Hepatocyte (in vitro differentiated cells): Measurements from ENCODE around the gene FIBP. TPM values are rescaled to one million over a fixed set of nuclear protein-coding genes. Genes with fewer than 3 reads are reported as not detected.

Source experiments
- DNase-seq: peaks from one replicate; pipeline ENCODE4 v3.0.0-alpha.2; 2016; ENCODE audit warnings: low spot score
- H2AFZ ChIP-seq: fragments of 200-600 bp; sonication (generic); 2 replicates; pipeline ENCODE4 v1.6.0; 2016; ENCODE audit warnings: antibody characterized with exemption, mild to moderate bottlenecking
- H3K27ac ChIP-seq: fragments of 200-600 bp; sonication (generic); 2 replicates; pipeline ENCODE4 v1.5.1; 2016; ENCODE audit warnings: mild to moderate bottlenecking
- H3K27me3 ChIP-seq: fragments of 200-600 bp; sonication (generic); 2 replicates; pipeline ENCODE4 v1.6.1; 2016
- H3K36me3 ChIP-seq: fragments of 200-600 bp; sonication (generic); replicated peaks from 2 replicates; pipeline ENCODE4 v1.5.1; 2016; ENCODE audit warnings: low read depth; ENCODE audit not compliant: insufficient read depth
- H3K4me1 ChIP-seq: fragments of 200-600 bp; sonication (generic); 2 replicates; pipeline ENCODE4 v1.5.1; 2016; ENCODE audit warnings: mild to moderate bottlenecking, moderate library complexity; ENCODE audit not compliant: insufficient read depth
- H3K4me2 ChIP-seq: fragments of 200-600 bp; sonication (generic); 2 replicates; pipeline ENCODE4 v1.6.0; 2016
- H3K4me3 ChIP-seq: fragments of 200-600 bp; sonication (generic); 2 replicates; pipeline ENCODE4 v1.5.1; 2016; ENCODE audit warnings: mild to moderate bottlenecking
- H3K79me2 ChIP-seq: fragments of 200-600 bp; sonication (generic); 2 replicates; pipeline ENCODE4 v1.6.0; 2017; ENCODE audit warnings: mild to moderate bottlenecking
- H3K9me2 ChIP-seq: fragments of 200-600 bp; sonication (generic); replicated peaks from 2 replicates; pipeline ENCODE4 v1.6.0; 2017; ENCODE audit warnings: mild to moderate bottlenecking; ENCODE audit not compliant: insufficient read depth
- H3K9me3 ChIP-seq: fragments of 200-600 bp; sonication (generic); 2 replicates; pipeline ENCODE4 v1.5.1; 2016; ENCODE audit warnings: low read depth, mild to moderate bottlenecking
- H4K20me1 ChIP-seq: fragments of 200-600 bp; sonication (generic); 2 replicates; pipeline ENCODE4 v1.6.0; 2016; ENCODE audit warnings: mild to moderate bottlenecking; ENCODE audit not compliant: insufficient read depth, poor library complexity, severe bottlenecking
- EZH2 ChIP-seq: fragments of 200-600 bp; sonication (generic); IDR thresholded peaks from 2 replicates; pipeline ENCODE4 v1.6.1; 2016; ENCODE audit warnings: antibody characterized with exemption, mild to moderate bottlenecking, borderline replicate concordance
- EZH2phosphoT487 ChIP-seq: fragments of 200-600 bp; sonication (generic); IDR thresholded peaks from one replicate; pipeline ENCODE4 v1.6.1; 2018; ENCODE audit warnings: antibody characterized with exemption, mild to moderate bottlenecking, low read depth, moderate library complexity; ENCODE audit not compliant: unreplicated experiment, severe bottlenecking
- WGBS: methylation state at CpG from one replicate; pipeline ENCODE4 v1.1.6; 2016; ENCODE audit warnings: low lambda C conversion rate; ENCODE audit errors: missing lambda C conversion rate; 5-methylcytosine and 5-hydroxymethylcytosine counted together
- polyA plus RNA-seq: library from polyadenylated mRNA; unstranded; fragments of >200 nt; fragmentation: Nextera tagmentation; extraction: Ambion mirVana; gene quantifications from 2 replicates; pipeline ENCODE4 v1.2.1, GENCODE V29; 2016
- total RNA-seq: library from RNA; depleted of rRNA; stranded (reverse); fragments of >200 nt; gene quantifications from 2 replicates; pipeline ENCODE4 v1.2.3, GENCODE V29; 2014
- TF ChIP-seq, protein P1 (sequence below): fragments of 200-600 bp; sonication (generic); IDR thresholded peaks from 2 replicates; pipeline ENCODE4 v1.5.1; 2016; ENCODE audit warnings: antibody characterized with exemption, mild to moderate bottlenecking; ENCODE audit not compliant: poor library complexity

FIBP gene
- total and polyA plus RNA-seq, 2 experiments from 2014 or later, result 74.9 to 93.6 TPM

DNA sequence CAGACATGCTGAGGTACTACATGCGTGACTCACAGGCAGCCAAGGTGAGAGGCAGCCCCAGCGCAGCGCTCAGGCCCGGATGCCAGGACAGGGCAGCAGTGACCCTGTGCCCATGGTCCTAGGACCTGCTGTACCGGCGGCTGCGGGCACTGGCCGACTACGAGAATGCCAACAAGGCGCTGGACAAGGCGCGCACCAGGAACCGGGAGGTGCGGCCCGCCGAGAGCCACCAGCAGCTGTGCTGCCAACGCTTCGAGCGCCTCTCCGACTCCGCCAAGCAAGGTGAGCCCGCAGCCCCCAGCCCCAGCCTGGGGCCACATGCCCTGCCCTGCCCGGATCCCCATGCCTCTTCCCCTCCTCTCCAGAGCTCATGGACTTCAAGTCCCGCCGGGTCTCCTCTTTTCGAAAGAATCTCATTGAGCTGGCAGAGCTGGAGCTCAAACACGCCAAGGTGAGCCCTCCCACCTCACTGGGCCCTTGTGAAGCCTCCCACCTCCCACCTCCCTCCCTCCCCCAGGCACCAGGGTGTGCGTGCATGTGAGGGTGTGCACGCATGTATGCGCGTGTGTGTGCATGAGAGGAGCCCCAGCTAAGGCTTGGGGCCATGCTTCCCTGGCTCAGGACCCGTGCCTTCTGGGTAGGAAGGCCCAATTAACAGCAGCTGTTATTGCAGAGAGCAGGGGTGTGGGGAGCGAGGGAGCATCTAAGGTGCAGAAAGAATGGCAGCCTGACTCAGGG is 35.6 kb downstream of the FIBP start:
- 95% methylated on average over 21 of the region's 33 CpGs for WGBS
- Histone ChIP-seq H4K20me1 (peaks cover 38% of the 10 kb centered on the region), H3K9me3 (no peaks in the 10 kb centered on the region), H3K4me1 (peaks cover 29% of the 10 kb centered on the region), H3K36me3 (no peaks in the 10 kb centered on the region), H3K4me2 (no peak overlapping the region), H3K27ac (peak overlapping the region; percentile 88), H3K79me2 (peaks cover 39% of the 10 kb centered on the region), H2AFZ (no peak overlapping the region), H3K4me3 (no peak overlapping the region), H3K27me3 (no peaks in the 10 kb centered on the region), H3K9me2 (no peaks in the 10 kb centered on the region)
- DNase-seq, result peak; percentile 7
- TF ChIP-seq EZH2phosphoT487 (no peak), EZH2 (no peak)
- TF ChIP-seq, protein P1, sequence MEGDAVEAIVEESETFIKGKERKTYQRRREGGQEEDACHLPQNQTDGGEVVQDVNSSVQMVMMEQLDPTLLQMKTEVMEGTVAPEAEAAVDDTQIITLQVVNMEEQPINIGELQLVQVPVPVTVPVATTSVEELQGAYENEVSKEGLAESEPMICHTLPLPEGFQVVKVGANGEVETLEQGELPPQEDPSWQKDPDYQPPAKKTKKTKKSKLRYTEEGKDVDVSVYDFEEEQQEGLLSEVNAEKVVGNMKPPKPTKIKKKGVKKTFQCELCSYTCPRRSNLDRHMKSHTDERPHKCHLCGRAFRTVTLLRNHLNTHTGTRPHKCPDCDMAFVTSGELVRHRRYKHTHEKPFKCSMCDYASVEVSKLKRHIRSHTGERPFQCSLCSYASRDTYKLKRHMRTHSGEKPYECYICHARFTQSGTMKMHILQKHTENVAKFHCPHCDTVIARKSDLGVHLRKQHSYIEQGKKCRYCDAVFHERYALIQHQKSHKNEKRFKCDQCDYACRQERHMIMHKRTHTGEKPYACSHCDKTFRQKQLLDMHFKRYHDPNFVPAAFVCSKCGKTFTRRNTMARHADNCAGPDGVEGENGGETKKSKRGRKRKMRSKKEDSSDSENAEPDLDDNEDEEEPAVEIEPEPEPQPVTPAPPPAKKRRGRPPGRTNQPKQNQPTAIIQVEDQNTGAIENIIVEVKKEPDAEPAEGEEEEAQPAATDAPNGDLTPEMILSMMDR, result no peak

DNA sequence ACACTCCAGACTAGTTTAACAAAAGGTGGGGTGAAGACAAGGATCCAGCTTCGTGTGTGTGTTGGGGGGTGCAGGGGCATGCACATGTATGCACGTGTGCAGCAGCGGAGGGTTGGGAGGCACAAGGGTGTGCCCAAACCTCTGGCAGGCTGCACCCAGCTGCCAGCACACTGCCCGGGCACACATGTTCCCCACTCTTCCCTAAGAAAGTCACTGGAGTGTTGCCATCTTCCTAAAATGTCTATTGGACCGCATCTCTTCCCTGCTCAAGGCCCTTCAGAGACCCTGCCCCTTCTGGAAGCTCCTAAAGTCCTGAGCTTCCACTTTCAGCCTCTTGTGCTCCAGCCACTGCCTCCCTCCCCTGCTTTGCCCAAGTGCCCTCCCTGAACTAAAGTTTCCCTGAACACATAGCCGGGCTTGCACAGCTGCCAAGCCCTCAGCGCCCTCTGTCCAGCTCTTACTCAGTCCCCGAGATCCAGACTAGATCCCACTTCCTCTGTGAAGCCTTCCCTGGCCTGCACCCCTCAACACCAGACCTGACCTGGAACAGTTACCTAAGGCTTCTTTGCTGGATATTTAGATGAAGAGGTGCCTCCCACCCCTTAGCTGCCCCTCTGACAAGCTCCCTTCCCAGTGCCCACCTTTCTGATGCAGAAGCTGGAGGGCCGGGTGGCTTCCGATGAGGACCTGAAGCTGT is 36.3 kb downstream of the FIBP start:
- Histone ChIP-seq H3K27me3 (no peaks in the 10 kb centered on the region), H3K27ac (peak overlapping the region; percentile 88), H2AFZ (no peak overlapping the region), H3K4me3 (no peak overlapping the region), H3K79me2 (peaks cover 32% of the 10 kb centered on the region), H3K36me3 (no peaks in the 10 kb centered on the region), H4K20me1 (peaks cover 31% of the 10 kb centered on the region), H3K9me3 (no peaks in the 10 kb centered on the region), H3K4me1 (peaks cover 29% of the 10 kb centered on the region), H3K4me2 (no peak overlapping the region), H3K9me2 (no peaks in the 10 kb centered on the region)
- 95% methylated on average over 10 of the region's 10 CpGs for WGBS
- no peak for DNase-seq
- no peak for TF ChIP-seq EZH2phosphoT487

DNA sequence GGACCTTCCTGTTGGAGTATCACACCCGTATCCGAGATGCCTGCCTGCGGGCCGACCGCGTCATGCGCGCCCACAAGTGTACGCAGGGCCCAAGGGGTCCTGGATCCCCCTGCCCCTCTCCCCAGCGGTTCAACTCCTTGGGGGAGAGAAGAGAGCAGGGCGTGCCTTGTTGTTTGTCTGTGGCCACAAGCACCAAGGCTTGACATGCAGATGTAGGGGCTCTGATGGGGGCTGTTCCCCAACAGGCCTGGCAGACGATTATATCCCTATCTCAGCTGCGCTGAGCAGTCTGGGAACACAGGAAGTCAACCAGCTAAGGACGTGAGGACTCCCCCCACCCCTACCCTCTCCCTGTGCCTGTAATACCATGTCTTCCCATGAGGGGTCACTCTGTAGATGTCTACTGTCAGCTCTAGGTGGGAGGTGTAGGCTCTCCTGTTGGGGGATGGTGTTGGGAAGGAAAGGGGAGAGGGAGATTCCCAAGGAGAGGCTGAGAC is 37.1 kb downstream of the FIBP start:
- WGBS, result 84% methylated on average over 9 of the region's 14 CpGs
- Histone ChIP-seq H3K79me2 (peaks cover 23% of the 10 kb centered on the region), H3K4me2 (no peak overlapping the region), H3K27ac (no peak overlapping the region), H3K36me3 (no peaks in the 10 kb centered on the region), H3K4me1 (peaks cover 27% of the 10 kb centered on the region), H3K9me2 (no peaks in the 10 kb centered on the region), H2AFZ (no peak overlapping the region), H4K20me1 (peaks cover 23% of the 10 kb centered on the region), H3K4me3 (no peak overlapping the region), H3K27me3 (no peaks in the 10 kb centered on the region), H3K9me3 (no peaks in the 10 kb centered on the region)
- TF ChIP-seq, protein P1, result peak; percentile 39
- TF ChIP-seq EZH2phosphoT487, result no peak
- TF ChIP-seq EZH2, result no peak
- peak; percentile 16 for DNase-seq
